ENCODE results near the gene TRAK1. TPM values are rescaled to one million over a fixed set of nuclear protein-coding genes. Genes with fewer than 3 reads are reported as not detected.

The TRAK1 gene
- total and polyA plus RNA-seq, 2 of the 4 experiments (the other 2 are of a cell fraction) = 25.6 to 28.1 TPM

DNA sequence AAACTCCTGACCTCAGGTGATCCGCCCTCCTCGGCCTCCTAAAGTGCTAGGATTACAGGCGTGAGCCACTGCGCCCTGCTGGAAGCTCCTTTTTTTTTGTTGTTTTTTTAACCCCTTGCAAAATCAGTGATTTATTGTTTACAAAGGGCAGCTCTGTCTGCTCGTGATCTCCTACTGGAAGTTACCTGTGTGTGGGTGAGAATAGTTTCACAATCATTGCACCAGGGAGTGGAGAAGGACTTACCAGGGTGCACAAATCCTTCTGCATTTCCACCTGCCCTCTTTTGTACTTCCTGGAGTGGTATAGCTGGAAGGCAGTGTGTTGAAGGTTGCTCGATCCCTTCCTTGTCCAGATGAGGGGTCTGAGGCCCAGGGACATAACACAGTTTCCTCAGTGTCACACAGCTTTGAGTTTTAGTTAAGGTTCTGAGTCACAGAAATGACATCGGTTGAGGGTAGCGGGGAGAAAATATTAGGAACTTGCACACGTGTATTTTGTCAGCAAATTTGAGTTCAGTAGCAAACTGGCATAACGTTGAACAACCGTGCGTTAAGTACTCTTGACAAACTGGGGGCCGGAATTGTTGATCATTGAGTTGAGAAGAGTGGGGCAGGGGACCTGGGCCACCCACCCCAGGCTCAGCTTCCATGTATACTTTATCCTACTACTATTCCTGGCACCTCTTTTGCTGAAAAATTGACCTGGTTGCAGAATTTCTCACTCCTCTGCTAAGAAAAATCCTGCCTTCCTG lies 11.3 kb upstream of the TRAK1 start:
- no peak overlapping the region for H3K27ac ChIP-seq (ENCODE audit: insufficient read depth, low read length)
- H3K56ac ChIP-seq (ENCODE audit: extremely low read depth, insufficient read depth, low read length) = no peak overlapping the region
- intact Hi-C loops (cut with micrococcal nuclease) = no loop called here
- no peaks in the 10 kb centered on the region for H3K27me3 ChIP-seq (ENCODE audit: control insufficient read depth, insufficient read depth, low read length)
- no peak overlapping the region for H4K5ac ChIP-seq (ENCODE audit: low read depth, low read length)
- H2AK9ac ChIP-seq (replicated peaks; ENCODE audit: low read depth, low read length, poor library complexity) = no peak overlapping the region
- no peak overlapping the region for H4K8ac ChIP-seq (ENCODE audit: low read depth in 2 of 2, low read length in 2 of 2)
- no peak for ATAC-seq (ENCODE audit: low read depth)
- ChIA-PET CTCF (interaction anchor here (0.6 kb wide), 1 partner anchor 52 kb away, joined by 3 read pairs; no protein-coding TSS in a partner anchor), POLR2A (ENCODE audit: unreplicated experiment) (no interaction called here)
- H3K36me3 ChIP-seq (ENCODE audit: control insufficient read depth, insufficient read depth, low read length) = no peaks in the 10 kb centered on the region
- dilution Hi-C loops (cut with HindIII; ENCODE audit: low sequenced_read_pairs, unreplicated experiment) = no loop called here
- peak overlapping the region; percentile 55; the same call in 1 of the 2 replicates for H3K4ac ChIP-seq (ENCODE audit: low read depth, low read length)
- no peak overlapping the region for H3K18ac ChIP-seq (ENCODE audit: low read depth, low read length)
- in situ Hi-C loops (cut with MboI; ENCODE audit: low sequenced_read_pairs) = loop anchor here (5.0 kb wide), 1 partner anchor 63 kb away; no protein-coding TSS in a partner anchor
- peaks cover 15% of the 10 kb centered on the region; the same call in 1 of the 2 replicates for H4K20me1 ChIP-seq (ENCODE audit: insufficient read depth, low read length)
- H3K9me1 ChIP-seq (ENCODE audit: insufficient read depth, low read length) = peaks cover 13% of the 10 kb centered on the region; the same call in 1 of the 2 replicates
- H2BK15ac ChIP-seq (ENCODE audit: low read depth, low read length) = no peak overlapping the region
- H3K9me3 ChIP-seq (ENCODE audit: control insufficient read depth, insufficient read depth, low read length) = no peaks in the 10 kb centered on the region
- 0 out of 2 replicates have a peak overlapping the region, but pooled peaks have one; percentile 23 for H2AK5ac ChIP-seq (ENCODE audit: low read depth, low read length)
- no peak overlapping the region for H2AFZ ChIP-seq (replicated peaks; ENCODE audit: low read length, poor library complexity)
- WGBS, 2 experiments (ENCODE audit: extremely low coverage in 2 of 2, insufficient read length in 1 of 2) = no CpG with 5 or more reads among the region's 13 CpGs
- H4K91ac ChIP-seq (ENCODE audit: insufficient read depth, low read depth, low read length) = peak overlapping the region; percentile 39; the same call in 1 of the 2 replicates
- no peak for DNase-seq
- H3K4me2 ChIP-seq (ENCODE audit: low read depth, low read length) = no peak overlapping the region; the same call in 1 of the 2 replicates
- H3K79me1 ChIP-seq (ENCODE audit: low read depth in 1 of 2, low read length in 2 of 2) = peaks cover 11 to 61% of the 10 kb centered on the region in 2 experiments; a peak in 3 of 4 replicates
- no peak overlapping the region for H3K23ac ChIP-seq (ENCODE audit: low read depth, low read length)
- BruUV-seq (replicated peaks) = no TSS peak
- H3K4me3 ChIP-seq (ENCODE audit: insufficient read depth, low read depth, low read length) = no peak overlapping the region
- H3K14ac ChIP-seq (replicated peaks; ENCODE audit: low read depth, low read length) = peak overlapping the region; percentile 7; the same call in 1 of the 2 replicates
- H3K4me1 ChIP-seq (ENCODE audit: control insufficient read depth, insufficient read depth, low read length) = peaks cover 16% of the 10 kb centered on the region
- no peak overlapping the region for H2BK5ac ChIP-seq (ENCODE audit: low read depth, low read length, poor library complexity, severe bottlenecking)
- no peak overlapping the region for H2BK120ac ChIP-seq (ENCODE audit: low read depth, low read length)
- no peak overlapping the region for H3K9ac ChIP-seq (ENCODE audit: low read depth, low read length)
- TF ChIP-seq, protein P1, sequence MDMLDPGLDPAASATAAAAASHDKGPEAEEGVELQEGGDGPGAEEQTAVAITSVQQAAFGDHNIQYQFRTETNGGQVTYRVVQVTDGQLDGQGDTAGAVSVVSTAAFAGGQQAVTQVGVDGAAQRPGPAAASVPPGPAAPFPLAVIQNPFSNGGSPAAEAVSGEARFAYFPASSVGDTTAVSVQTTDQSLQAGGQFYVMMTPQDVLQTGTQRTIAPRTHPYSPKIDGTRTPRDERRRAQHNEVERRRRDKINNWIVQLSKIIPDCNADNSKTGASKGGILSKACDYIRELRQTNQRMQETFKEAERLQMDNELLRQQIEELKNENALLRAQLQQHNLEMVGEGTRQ (IDR thresholded peaks at IDR 0.05; ENCODE audit: low read depth, low read length) = no peak
- TF ChIP-seq CEBPB (IDR thresholded peaks at IDR 0.05; ENCODE audit: low read depth, low read length) (no peak), RCOR1 (IDR thresholded peaks at IDR 0.05; ENCODE audit: insufficient replicate concordance, low read length) (no peak), RAD21 (IDR thresholded peaks at IDR 0.05; ENCODE audit: low read length) (no peak), FOS (IDR thresholded peaks at IDR 0.05; ENCODE audit: low read depth, low read length) (no peak), MAFK (IDR thresholded peaks at IDR 0.05; ENCODE audit: low read depth, low read length) (no peak), NFE2L2 (IDR thresholded peaks at IDR 0.05; ENCODE audit: low read depth, low read length) (no peak)
- no peak overlapping the region for H2BK20ac ChIP-seq (ENCODE audit: low read depth, low read length)
